ENCODE measurements around the gene RPH3AL. TPM values are rescaled to one million over a fixed set of nuclear protein-coding genes. Genes with fewer than 3 reads are reported as not detected.
"Not testable (repeated sequence)": the region's sequence is repeated elsewhere in the genome, so short reads cannot be mapped to it uniquely, and the experiment has no call there.

RPH3AL gene
- total and polyA plus RNA-seq, 4 donors: 4.7 to 5.9 (median 5.3) TPM

DNA sequence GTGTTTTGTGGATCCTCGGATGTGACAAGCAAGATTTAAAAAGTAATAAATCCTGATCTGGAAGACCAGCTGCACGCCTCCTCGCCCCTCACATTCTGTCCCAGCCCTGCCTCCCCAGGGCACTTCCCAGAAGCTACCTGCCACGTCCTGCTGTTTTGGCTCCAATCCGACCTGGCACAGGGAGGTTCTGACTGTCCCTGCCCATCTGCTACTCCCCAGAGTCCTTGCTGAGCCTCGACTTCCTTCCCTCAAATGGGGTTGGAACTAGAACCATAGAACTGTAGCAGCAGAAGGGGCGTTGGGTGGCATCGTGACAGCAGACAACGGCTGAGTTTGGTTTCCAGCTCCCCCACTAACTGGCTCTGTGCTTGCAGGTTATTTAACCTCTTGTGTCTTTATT, 71.7 kb downstream of the RPH3AL start:
- no peaks in the 10 kb centered on the region for H3K9me3 ChIP-seq (ENCODE audit: control insufficient read depth, insufficient read depth, low read length)
- DNase-seq (ENCODE audit: low read depth in 4 of 6, low spot score in 6 of 6): no peak
- 83% methylated on average over 7 of the region's 9 CpGs for WGBS (ENCODE audit: insufficient coverage)

GRCh38 chr17:280216-280615, 72.4 kb downstream of the RPH3AL start:
- Histone ChIP-seq H3K4me3 (ENCODE audit: low read depth, low read length) (no peak overlapping the region), H3K4me1 (ENCODE audit: control insufficient read depth, insufficient read depth, low read length) (peaks cover 6% of the 10 kb centered on the region), H3K36me3 (ENCODE audit: control insufficient read depth, insufficient read depth, low read length) (peaks cover 6% of the 10 kb centered on the region), H3K9me3 (ENCODE audit: control insufficient read depth, insufficient read depth, low read length) (no peaks in the 10 kb centered on the region), H3K27me3 (ENCODE audit: control insufficient read depth, insufficient read depth, low read length) (no peaks in the 10 kb centered on the region), H3K27ac (ENCODE audit: low read depth, low read length) (no peak overlapping the region)
- 63% methylated on average over 3 of the region's 7 CpGs for WGBS (ENCODE audit: insufficient coverage)
- no peak for DNase-seq (ENCODE audit: low read depth in 4 of 6, low spot score in 6 of 6)

More for the DNA sequence above, 71.7 kb downstream of the RPH3AL start:
- H3K27me3 ChIP-seq (ENCODE audit: control insufficient read depth, insufficient read depth, low read length): no peaks in the 10 kb centered on the region
- no peak overlapping the region for H3K4me3 ChIP-seq (ENCODE audit: low read depth, low read length)
- H3K36me3 ChIP-seq (ENCODE audit: control insufficient read depth, insufficient read depth, low read length): peaks cover 8% of the 10 kb centered on the region
- H3K4me1 ChIP-seq (ENCODE audit: control insufficient read depth, insufficient read depth, low read length): peaks cover 6% of the 10 kb centered on the region
- H3K27ac ChIP-seq (ENCODE audit: low read depth, low read length): no peak overlapping the region

DNA sequence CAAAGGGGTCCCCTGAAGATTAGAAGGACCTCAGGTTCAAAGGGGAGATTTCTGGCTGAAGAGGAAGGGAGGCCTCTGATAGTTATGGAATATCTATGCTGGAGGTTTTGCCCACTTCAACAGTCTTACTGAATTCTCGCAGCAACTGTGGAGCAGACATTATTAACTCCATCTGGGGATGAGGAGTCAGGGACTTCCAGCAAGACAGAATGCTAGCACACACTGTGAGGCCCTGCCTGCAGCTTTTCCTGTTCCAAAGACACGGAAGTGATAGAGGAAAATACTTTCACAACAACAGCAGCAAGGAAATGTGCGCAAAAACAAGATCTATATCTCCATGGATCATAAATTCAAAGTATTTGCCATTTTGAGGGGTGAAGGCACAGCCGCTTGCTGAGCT, 72.8 kb downstream of the RPH3AL start:
- Histone ChIP-seq H3K4me1 (ENCODE audit: control insufficient read depth, insufficient read depth, low read length) (peaks cover 6% of the 10 kb centered on the region), H3K9me3 (ENCODE audit: control insufficient read depth, insufficient read depth, low read length) (no peaks in the 10 kb centered on the region), H3K4me3 (ENCODE audit: low read depth, low read length) (no peak overlapping the region), H3K27ac (ENCODE audit: low read depth, low read length) (no peak overlapping the region), H3K27me3 (ENCODE audit: control insufficient read depth, insufficient read depth, low read length) (no peaks in the 10 kb centered on the region), H3K36me3 (ENCODE audit: control insufficient read depth, insufficient read depth, low read length) (peaks cover 6% of the 10 kb centered on the region)
- no peak for DNase-seq (ENCODE audit: low read depth in 4 of 6, low spot score in 6 of 6)
- 83% methylated on average over 2 of the region's 4 CpGs for WGBS (ENCODE audit: insufficient coverage)

GRCh38 chr17:279331-279730, 73.3 kb downstream of the RPH3AL start:
- WGBS (ENCODE audit: insufficient coverage): no CpG with 5 or more reads among the region's 4 CpGs
- Histone ChIP-seq H3K4me1 (ENCODE audit: control insufficient read depth, insufficient read depth, low read length) (peaks cover 6% of the 10 kb centered on the region), H3K27ac (ENCODE audit: low read depth, low read length) (no peak overlapping the region), H3K36me3 (ENCODE audit: control insufficient read depth, insufficient read depth, low read length) (peaks cover 2% of the 10 kb centered on the region), H3K27me3 (ENCODE audit: control insufficient read depth, insufficient read depth, low read length) (no peaks in the 10 kb centered on the region), H3K4me3 (ENCODE audit: low read depth, low read length) (no peak overlapping the region), H3K9me3 (ENCODE audit: control insufficient read depth, insufficient read depth, low read length) (no peaks in the 10 kb centered on the region)
- no peak for DNase-seq (ENCODE audit: low read depth in 4 of 6, low spot score in 6 of 6)

DNA sequence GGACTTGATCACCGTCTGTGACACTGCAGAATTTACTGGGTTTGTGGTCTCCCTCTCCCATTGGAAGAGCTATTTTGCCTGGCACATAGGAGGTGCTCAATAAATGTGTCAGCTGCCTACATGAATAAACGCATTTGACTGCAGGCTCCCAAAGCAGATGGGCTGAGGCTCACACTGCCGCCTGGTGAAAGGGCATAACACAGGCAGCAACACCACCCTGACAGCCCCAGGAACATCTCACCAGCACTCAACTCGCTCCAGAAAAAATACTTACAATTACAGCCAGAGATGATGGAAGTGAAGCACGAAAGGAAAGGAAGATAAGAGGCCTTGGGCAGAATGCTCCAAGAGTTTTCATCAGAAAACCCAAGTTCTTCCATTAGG, 73.9 kb downstream of the RPH3AL start:
- Histone ChIP-seq H3K4me3 (ENCODE audit: low read depth, low read length) (no peak overlapping the region), H3K36me3 (ENCODE audit: control insufficient read depth, insufficient read depth, low read length) (peaks cover 3% of the 10 kb centered on the region), H3K4me1 (ENCODE audit: control insufficient read depth, insufficient read depth, low read length) (peaks cover 6% of the 10 kb centered on the region), H3K27ac (ENCODE audit: low read depth, low read length) (no peak overlapping the region), H3K27me3 (ENCODE audit: control insufficient read depth, insufficient read depth, low read length) (no peaks in the 10 kb centered on the region), H3K9me3 (ENCODE audit: control insufficient read depth, insufficient read depth, low read length) (no peaks in the 10 kb centered on the region)
- DNase-seq (ENCODE audit: low read depth in 4 of 6, low spot score in 6 of 6): no peak
- 82% methylated on average over 2 of the region's 5 CpGs for WGBS (ENCODE audit: insufficient coverage)

GRCh38 chr17:278055-278675, 74.4 kb downstream of the RPH3AL start:
- 92% methylated on average over 9 of the region's 12 CpGs for WGBS (ENCODE audit: insufficient coverage)
- Histone ChIP-seq H3K4me1 (ENCODE audit: control insufficient read depth, insufficient read depth, low read length) (peaks cover 6% of the 10 kb centered on the region), H3K9me3 (ENCODE audit: control insufficient read depth, insufficient read depth, low read length) (no peaks in the 10 kb centered on the region), H3K36me3 (ENCODE audit: control insufficient read depth, insufficient read depth, low read length) (peaks cover 3% of the 10 kb centered on the region), H3K4me3 (ENCODE audit: low read depth, low read length) (no peak overlapping the region), H3K27ac (ENCODE audit: low read depth, low read length) (no peak overlapping the region), H3K27me3 (ENCODE audit: control insufficient read depth, insufficient read depth, low read length) (no peaks in the 10 kb centered on the region)
- no peak for DNase-seq (ENCODE audit: low read depth in 4 of 6, low spot score in 6 of 6)

DNA sequence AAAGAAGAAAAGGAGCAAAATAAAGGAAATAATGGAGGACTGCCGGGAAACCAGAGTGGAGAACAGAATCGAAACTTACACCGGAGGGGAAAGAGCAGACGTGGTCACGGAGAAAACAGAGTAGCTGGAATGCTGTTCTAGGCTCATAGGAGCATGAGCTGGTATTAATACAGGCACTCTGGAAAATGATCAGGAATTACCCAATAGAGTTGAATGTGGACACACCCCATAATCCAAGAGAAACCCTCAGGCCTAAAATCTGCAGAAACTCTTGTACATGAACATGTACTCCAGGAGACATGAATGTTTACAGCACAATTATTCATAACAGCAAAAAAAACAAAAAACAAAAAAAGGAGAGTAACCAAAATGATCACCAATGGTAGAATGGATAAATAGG, 77.7 kb downstream of the RPH3AL start:
- WGBS (ENCODE audit: insufficient coverage): 92% methylated on average over 4 of the region's 5 CpGs
- H3K27me3 ChIP-seq (ENCODE audit: control insufficient read depth, insufficient read depth, low read length): no peaks in the 10 kb centered on the region
- no peak overlapping the region for H3K4me3 ChIP-seq (ENCODE audit: low read depth, low read length)
- no peak for DNase-seq (ENCODE audit: low read depth in 4 of 6, low spot score in 6 of 6)
- no peak overlapping the region for H3K27ac ChIP-seq (ENCODE audit: low read depth, low read length)
- H3K36me3 ChIP-seq (ENCODE audit: control insufficient read depth, insufficient read depth, low read length): peaks cover 9% of the 10 kb centered on the region
- H3K9me3 ChIP-seq (ENCODE audit: control insufficient read depth, insufficient read depth, low read length): no peaks in the 10 kb centered on the region
- H3K4me1 ChIP-seq (ENCODE audit: control insufficient read depth, insufficient read depth, low read length): peaks cover under 1% of the 10 kb centered on the region

DNA sequence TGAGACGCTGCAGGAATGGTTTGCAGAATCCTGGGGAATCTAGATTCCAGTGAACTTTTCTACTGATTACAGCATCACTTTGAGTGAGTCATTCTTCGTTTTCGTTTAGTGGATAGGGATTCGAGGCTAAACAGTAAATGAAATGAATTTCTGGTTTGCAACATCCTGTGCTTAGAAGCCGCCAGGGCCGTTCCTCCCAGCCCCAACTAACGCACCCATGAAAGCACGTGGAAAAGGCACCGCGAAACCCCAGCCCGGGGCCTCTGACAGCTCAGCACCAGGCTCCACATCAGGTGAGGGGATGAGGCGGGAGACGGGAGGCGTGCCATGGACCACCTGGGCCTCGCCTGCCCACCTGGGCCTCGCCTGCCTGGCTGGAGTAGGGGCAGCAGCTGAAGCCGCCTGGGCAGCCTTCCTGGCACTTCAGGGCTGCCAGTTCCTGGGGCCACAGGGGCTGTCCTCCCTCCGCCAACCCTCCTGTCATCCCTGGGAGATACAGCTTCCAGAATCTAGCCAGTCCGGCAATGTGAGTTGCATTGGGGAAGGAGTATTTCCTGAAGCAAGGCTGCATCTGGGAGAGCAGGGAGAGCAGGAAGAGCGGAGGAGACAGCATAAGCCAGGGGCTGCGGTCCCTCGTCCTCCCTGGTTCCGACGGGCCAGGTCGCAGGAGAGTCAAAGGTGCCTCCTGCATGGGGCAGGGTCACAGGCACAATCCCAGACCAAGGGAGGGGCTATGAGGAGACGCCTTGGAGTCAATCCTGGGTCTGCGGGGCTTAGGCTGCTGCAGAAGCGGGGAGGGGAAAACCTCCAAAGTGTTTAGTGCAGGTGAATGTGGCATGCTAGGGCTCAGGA, 78.4 kb downstream of the RPH3AL start:
- no peak overlapping the region for H3K4me3 ChIP-seq (ENCODE audit: low read depth, low read length)
- no peak overlapping the region for H3K27ac ChIP-seq (ENCODE audit: low read depth, low read length)

DNA sequence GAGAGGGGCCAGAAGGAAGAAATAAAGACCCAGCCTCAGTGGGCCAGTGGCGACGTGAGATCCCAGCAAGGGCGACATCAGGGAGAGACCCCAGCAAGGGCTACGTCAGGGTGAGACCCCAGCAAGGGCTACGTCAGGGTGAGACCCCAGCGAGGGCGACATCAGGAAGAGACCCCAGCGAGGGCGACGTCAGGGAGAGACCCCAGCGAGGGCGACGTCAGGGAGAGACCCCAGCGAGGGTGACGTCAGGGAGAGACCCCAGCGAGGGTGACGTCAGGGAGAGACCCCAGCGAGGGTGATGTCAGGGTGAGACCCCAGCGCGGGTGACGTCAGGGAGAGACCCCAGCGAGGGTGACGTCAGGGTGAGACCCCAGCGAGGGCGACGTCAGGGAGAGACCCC, 79.8 kb downstream of the RPH3AL start:
- not testable (repeated sequence) for H3K4me1 ChIP-seq (ENCODE audit: control insufficient read depth, insufficient read depth, low read length); DNase-seq (ENCODE audit: low read depth in 4 of 6, low spot score in 6 of 6); H3K27ac ChIP-seq (ENCODE audit: low read depth, low read length); H3K36me3 ChIP-seq (ENCODE audit: control insufficient read depth, insufficient read depth, low read length); H3K27me3 ChIP-seq (ENCODE audit: control insufficient read depth, insufficient read depth, low read length); H3K4me3 ChIP-seq (ENCODE audit: low read depth, low read length); H3K9me3 ChIP-seq (ENCODE audit: control insufficient read depth, insufficient read depth, low read length)
- 87% methylated on average over 3 of the region's 26 CpGs for WGBS (ENCODE audit: insufficient coverage)

More for the DNA sequence above, 78.4 kb downstream of the RPH3AL start:
- Histone ChIP-seq H3K36me3 (ENCODE audit: control insufficient read depth, insufficient read depth, low read length) (peaks cover 9% of the 10 kb centered on the region), H3K27me3 (ENCODE audit: control insufficient read depth, insufficient read depth, low read length) (no peaks in the 10 kb centered on the region), H3K4me1 (ENCODE audit: control insufficient read depth, insufficient read depth, low read length) (no peaks in the 10 kb centered on the region), H3K9me3 (ENCODE audit: control insufficient read depth, insufficient read depth, low read length) (no peaks in the 10 kb centered on the region)
- no peak for DNase-seq (ENCODE audit: low read depth in 4 of 6, low spot score in 6 of 6)
- 84% methylated on average over 22 of the region's 28 CpGs for WGBS (ENCODE audit: insufficient coverage)

Measured in spinal cord (tissue), 10 donors.